Measurements from ENCODE around the gene MOB3B. TPM values are rescaled to one million over a fixed set of nuclear protein-coding genes. Genes with fewer than 3 reads are reported as not detected.

MOB3B gene
- total RNA-seq, 1 donor from 2014 or later = 0.26 TPM

GRCh38 chr9:27499451-27499850 lies 30.2 kb downstream of the MOB3B start:
- H3K4me3 Mint-ChIP-seq = no peak overlapping the region
- no peaks in the 10 kb centered on the region for H3K9me3 Mint-ChIP-seq
- no peak overlapping the region for H3K27ac Mint-ChIP-seq
- H3K36me3 Mint-ChIP-seq (ENCODE audit: low read depth) = no peaks in the 10 kb centered on the region
- peaks cover 22% of the 10 kb centered on the region for H3K4me1 Mint-ChIP-seq (ENCODE audit: low read depth)
- DNase-seq (ENCODE audit: low spot score) = no peak
- intact Hi-C loops (cut with micrococcal nuclease) = loop anchor here (1.0 kb wide), 3 partner anchors 29 to 133 kb away; partner anchors contain the start of gene C9orf72
- peaks cover 2% of the 10 kb centered on the region for H3K27me3 Mint-ChIP-seq (ENCODE audit: insufficient read depth)

GRCh38 chr9:27497883-27498417 lies 31.7 kb downstream of the MOB3B start:
- Mint-ChIP-seq H3K27ac (no peak overlapping the region), H3K27me3 (ENCODE audit: insufficient read depth) (peaks cover 2% of the 10 kb centered on the region), H3K4me3 (no peak overlapping the region), H3K36me3 (ENCODE audit: low read depth) (no peaks in the 10 kb centered on the region), H3K4me1 (ENCODE audit: low read depth) (peaks cover 15% of the 10 kb centered on the region), H3K9me3 (peaks cover 3% of the 10 kb centered on the region)
- no peak for DNase-seq (ENCODE audit: low spot score)
- intact Hi-C loops (cut with micrococcal nuclease) = no loop called here

- H3K27me3 Mint-ChIP-seq (ENCODE audit: insufficient read depth) = no peaks in the 10 kb centered on the region
- H3K9me3 Mint-ChIP-seq = peaks cover 3% of the 10 kb centered on the region
- no peak overlapping the region for H3K27ac Mint-ChIP-seq
- no peak overlapping the region for H3K4me3 Mint-ChIP-seq
- H3K4me1 Mint-ChIP-seq (ENCODE audit: low read depth) = peaks cover 15% of the 10 kb centered on the region
- intact Hi-C loops (cut with micrococcal nuclease) = no loop called here
- DNase-seq (ENCODE audit: low spot score) = no peak
- H3K36me3 Mint-ChIP-seq (ENCODE audit: low read depth) = no peaks in the 10 kb centered on the region
Observed at GRCh38 chr9:27496135-27496504, 33.5 kb downstream of the MOB3B start.

- Mint-ChIP-seq H3K4me3 (no peak overlapping the region), H3K36me3 (ENCODE audit: low read depth) (no peaks in the 10 kb centered on the region), H3K4me1 (ENCODE audit: low read depth) (peaks cover 15% of the 10 kb centered on the region), H3K27me3 (ENCODE audit: insufficient read depth) (no peaks in the 10 kb centered on the region), H3K9me3 (peaks cover 3% of the 10 kb centered on the region), H3K27ac (no peak overlapping the region)
- intact Hi-C loops (cut with micrococcal nuclease) = no loop called here
- DNase-seq (ENCODE audit: low spot score) = no peak
Observed at GRCh38 chr9:27495480-27496134, 34.0 kb downstream of the MOB3B start.

- no peak for DNase-seq (ENCODE audit: low spot score)
- peaks cover 12% of the 10 kb centered on the region for H3K4me1 Mint-ChIP-seq (ENCODE audit: low read depth)
- intact Hi-C loops (cut with micrococcal nuclease) = no loop called here
- H3K27ac Mint-ChIP-seq = no peak overlapping the region
- no peaks in the 10 kb centered on the region for H3K27me3 Mint-ChIP-seq (ENCODE audit: insufficient read depth)
- H3K9me3 Mint-ChIP-seq = peaks cover 3% of the 10 kb centered on the region
- H3K4me3 Mint-ChIP-seq = no peak overlapping the region
- no peaks in the 10 kb centered on the region for H3K36me3 Mint-ChIP-seq (ENCODE audit: low read depth)
Observed at GRCh38 chr9:27491154-27491553, 38.5 kb downstream of the MOB3B start.

- intact Hi-C loops (cut with micrococcal nuclease) = loop anchor here (5.0 kb wide), 1 partner anchor 38 kb away; the partner anchor contains the start of gene MOB3B
- no peak for DNase-seq (ENCODE audit: low spot score)
- no peak overlapping the region for H3K4me3 Mint-ChIP-seq
- no peak overlapping the region for H3K27ac Mint-ChIP-seq
- H3K9me3 Mint-ChIP-seq = peaks cover 2% of the 10 kb centered on the region
- H3K36me3 Mint-ChIP-seq (ENCODE audit: low read depth) = no peaks in the 10 kb centered on the region
- H3K4me1 Mint-ChIP-seq (ENCODE audit: low read depth) = peaks cover 29% of the 10 kb centered on the region
- no peaks in the 10 kb centered on the region for H3K27me3 Mint-ChIP-seq (ENCODE audit: insufficient read depth)
Observed at GRCh38 chr9:27489087-27489876, 40.3 kb downstream of the MOB3B start.

- Mint-ChIP-seq H3K27ac (no peak overlapping the region), H3K36me3 (ENCODE audit: low read depth) (no peaks in the 10 kb centered on the region), H3K27me3 (ENCODE audit: insufficient read depth) (no peaks in the 10 kb centered on the region), H3K4me1 (ENCODE audit: low read depth) (peaks cover 29% of the 10 kb centered on the region), H3K9me3 (no peaks in the 10 kb centered on the region), H3K4me3 (no peak overlapping the region)
- DNase-seq (ENCODE audit: low spot score) = no peak
- intact Hi-C loops (cut with micrococcal nuclease) = loop anchor here (5.0 kb wide), 1 partner anchor 39 kb away; the partner anchor contains the start of gene MOB3B
Observed at GRCh38 chr9:27487927-27488326, 41.7 kb downstream of the MOB3B start.

GRCh38 chr9:27487128-27487640 lies 42.4 kb downstream of the MOB3B start:
- no peaks in the 10 kb centered on the region for H3K27me3 Mint-ChIP-seq (ENCODE audit: insufficient read depth)
- no peaks in the 10 kb centered on the region for H3K36me3 Mint-ChIP-seq (ENCODE audit: low read depth)
- H3K9me3 Mint-ChIP-seq = no peaks in the 10 kb centered on the region
- intact Hi-C loops (cut with micrococcal nuclease) = loop anchor here (5.0 kb wide), 1 partner anchor 40 kb away; the partner anchor contains the start of gene MOB3B
- DNase-seq (ENCODE audit: low spot score) = no peak
- no peak overlapping the region for H3K4me3 Mint-ChIP-seq
- peaks cover 29% of the 10 kb centered on the region for H3K4me1 Mint-ChIP-seq (ENCODE audit: low read depth)
- no peak overlapping the region for H3K27ac Mint-ChIP-seq

GRCh38 chr9:27485158-27485557 lies 44.5 kb downstream of the MOB3B start:
- Mint-ChIP-seq H3K27me3 (ENCODE audit: insufficient read depth) (no peaks in the 10 kb centered on the region), H3K4me1 (ENCODE audit: low read depth) (peaks cover 29% of the 10 kb centered on the region), H3K36me3 (ENCODE audit: low read depth) (no peaks in the 10 kb centered on the region), H3K27ac (no peak overlapping the region), H3K9me3 (no peaks in the 10 kb centered on the region), H3K4me3 (no peak overlapping the region)
- DNase-seq (ENCODE audit: low spot score) = no peak
- intact Hi-C loops (cut with micrococcal nuclease) = loop anchor here (5.0 kb wide), 1 partner anchor 42 kb away; the partner anchor contains the start of gene MOB3B

- Mint-ChIP-seq H3K36me3 (ENCODE audit: low read depth) (no peaks in the 10 kb centered on the region), H3K4me3 (no peak overlapping the region), H3K27ac (no peak overlapping the region), H3K27me3 (ENCODE audit: insufficient read depth) (no peaks in the 10 kb centered on the region), H3K4me1 (ENCODE audit: low read depth) (peaks cover 20% of the 10 kb centered on the region), H3K9me3 (peaks cover 8% of the 10 kb centered on the region)
- no peak for DNase-seq (ENCODE audit: low spot score)
- intact Hi-C loops (cut with micrococcal nuclease) = no loop called here
Observed at GRCh38 chr9:27483576-27483975, 46.0 kb downstream of the MOB3B start.

- H3K4me3 Mint-ChIP-seq = no peak overlapping the region
- H3K27ac Mint-ChIP-seq = no peak overlapping the region
- H3K27me3 Mint-ChIP-seq (ENCODE audit: insufficient read depth) = no peaks in the 10 kb centered on the region
- H3K9me3 Mint-ChIP-seq = peaks cover 12% of the 10 kb centered on the region
- H3K4me1 Mint-ChIP-seq (ENCODE audit: low read depth) = peaks cover 19% of the 10 kb centered on the region
- DNase-seq (ENCODE audit: low spot score) = no peak
- H3K36me3 Mint-ChIP-seq (ENCODE audit: low read depth) = no peaks in the 10 kb centered on the region
- intact Hi-C loops (cut with micrococcal nuclease) = no loop called here
Observed at GRCh38 chr9:27482709-27483108, 46.9 kb downstream of the MOB3B start.

- H3K36me3 Mint-ChIP-seq (ENCODE audit: low read depth) = no peaks in the 10 kb centered on the region
- DNase-seq (ENCODE audit: low spot score) = no peak
- H3K27me3 Mint-ChIP-seq (ENCODE audit: insufficient read depth) = no peaks in the 10 kb centered on the region
- no peak overlapping the region for H3K4me3 Mint-ChIP-seq
- no peaks in the 10 kb centered on the region for H3K4me1 Mint-ChIP-seq (ENCODE audit: low read depth)
- H3K27ac Mint-ChIP-seq = no peak overlapping the region
- intact Hi-C loops (cut with micrococcal nuclease) = no loop called here
- peaks cover 17% of the 10 kb centered on the region for H3K9me3 Mint-ChIP-seq
Observed at GRCh38 chr9:27478322-27478721, 51.3 kb downstream of the MOB3B start.

Measured in activated T-helper 1 cell treated with anti-CD3 and anti-CD28 coated beads, Interleukin-12 subunit alpha, Interleukin-12 subunit beta, Interleukin-2, Interleukin-4 antibody, amounts not matched to agents 30 ng/mL and 10 ng/mL and 1 ng/mL, durations not matched to agents 14 hours and 24 hours and 36 hours (primary cell).